ENCODE measurements around the gene ITGBL1.
"Not testable (repeated sequence)": the region's sequence is repeated elsewhere in the genome, so short reads cannot be mapped to it uniquely, and the experiment has no call there.

The ITGBL1 gene

GRCh38 chr13:101499406-101499805 is 46.9 kb downstream of the ITGBL1 start:
- DNase-seq = no peak

GRCh38 chr13:101502618-101503017 is 50.1 kb downstream of the ITGBL1 start:
- DNase-seq = no peak

- no peak for DNase-seq
Observed at GRCh38 chr13:101511161-101511560, 58.7 kb downstream of the ITGBL1 start.

- DNase-seq = no peak
Observed at GRCh38 chr13:101511766-101512165, 59.3 kb downstream of the ITGBL1 start.

GRCh38 chr13:101512650-101513049 is 60.2 kb downstream of the ITGBL1 start:
- DNase-seq = no peak

GRCh38 chr13:101514100-101514499 is 61.6 kb downstream of the ITGBL1 start:
- DNase-seq = no peak

GRCh38 chr13:101514695-101515275 is 62.3 kb downstream of the ITGBL1 start:
- DNase-seq = peak in 8 of 56 donors; percentile 1 to 50 (median 6)

GRCh38 chr13:101515504-101515903 is 63.0 kb downstream of the ITGBL1 start:
- no peak for DNase-seq

- no peak for DNase-seq
Observed at GRCh38 chr13:101516262-101516661, 63.8 kb downstream of the ITGBL1 start.

GRCh38 chr13:101520672-101521071 is 68.2 kb downstream of the ITGBL1 start:
- no peak for DNase-seq

- no peak for DNase-seq
Observed at GRCh38 chr13:101521371-101521770, 68.9 kb downstream of the ITGBL1 start.

- DNase-seq = peak in 8 of 56 donors; percentile 4 to 20 (median 8)
Observed at GRCh38 chr13:101522607-101523006, 70.1 kb downstream of the ITGBL1 start.

- DNase-seq = peak in 3 of 56 donors; percentile 12 to 62 (median 13)
Observed at GRCh38 chr13:101523154-101524131, 71.0 kb downstream of the ITGBL1 start.

- DNase-seq = no peak
Observed at GRCh38 chr13:101527130-101527529, 74.7 kb downstream of the ITGBL1 start.

GRCh38 chr13:101529422-101529821 is 76.9 kb downstream of the ITGBL1 start:
- DNase-seq = peak in 7 of 56 donors; percentile 1 to 29 (median 8)

- no peak for DNase-seq
Observed at GRCh38 chr13:101530293-101530692, 77.8 kb downstream of the ITGBL1 start.

GRCh38 chr13:101535192-101535746 is 82.8 kb downstream of the ITGBL1 start:
- no peak for DNase-seq

GRCh38 chr13:101536079-101536478 is 83.6 kb downstream of the ITGBL1 start:
- no peak for DNase-seq

GRCh38 chr13:101544544-101544943 is 92.1 kb downstream of the ITGBL1 start:
- DNase-seq = not testable (repeated sequence)

GRCh38 chr13:101544979-101545378 is 92.5 kb downstream of the ITGBL1 start:
- DNase-seq = no peak

GRCh38 chr13:101545521-101545920 is 93.0 kb downstream of the ITGBL1 start:
- DNase-seq = no peak

- DNase-seq = no peak
Observed at GRCh38 chr13:101552286-101552685, 99.8 kb downstream of the ITGBL1 start.

Measured in nucleus accumbens (tissue), 56 donors.